ENCODE data around the gene ADRA1B. TPM values are rescaled to one million over a fixed set of nuclear protein-coding genes. Genes with fewer than 3 reads are reported as not detected.

Gene ADRA1B
- total RNA-seq, 1 experiment from 2014 or later: not detected

GRCh38 chr5:159929176-159929575 lies 12.9 kb downstream of the ADRA1B start:
- Histone ChIP-seq H2BK20ac (ENCODE audit: low read depth, low read length, poor library complexity, severe bottlenecking) (no peak overlapping the region), H3K79me2 (ENCODE audit: insufficient read depth, low read length) (no peaks in the 10 kb centered on the region), H3K9ac (ENCODE audit: extremely low read depth, insufficient read length, low read length) (no peak overlapping the region), H3K4me1 (ENCODE audit: insufficient read depth, low read length) (no peaks in the 10 kb centered on the region), H2AK5ac (ENCODE audit: insufficient read length, low read length) (no peak overlapping the region), H4K5ac (ENCODE audit: insufficient read length, low read depth, low read length) (no peak overlapping the region), H3K27me3 (ENCODE audit: insufficient read depth, low read length) (no peaks in the 10 kb centered on the region), H3K23ac (ENCODE audit: insufficient read length, low read depth, low read length) (no peak overlapping the region), H3K23me2 (ENCODE audit: insufficient read length, low read depth, low read length, poor library complexity, severe bottlenecking) (no peaks in the 10 kb centered on the region), H3T11ph (ENCODE audit: low read length) (no peak overlapping the region), H3K56ac (ENCODE audit: insufficient read length, low read depth, low read length) (no peak overlapping the region), H2BK15ac (ENCODE audit: low read depth, low read length) (no peak overlapping the region), H4K8ac (replicated peaks; ENCODE audit: insufficient read length, low read depth, low read length) (no peak overlapping the region), H3K9me3 (ENCODE audit: control insufficient read depth, low read depth, low read length) (no peaks in the 10 kb centered on the region), H3K18ac (ENCODE audit: insufficient read length, low read depth, low read length) (no peak overlapping the region), H4K20me1 (ENCODE audit: control insufficient read depth, insufficient read depth, insufficient read length) (no peaks in the 10 kb centered on the region), H2BK12ac (ENCODE audit: insufficient read length, low read depth, low read length) (no peak overlapping the region), H3K4me2 (ENCODE audit: insufficient read depth, insufficient read length, low read length) (no peak overlapping the region), H2BK5ac (ENCODE audit: insufficient read length, low read length) (no peak overlapping the region), H4K91ac (ENCODE audit: insufficient read length, low read depth, low read length) (no peak overlapping the region), H2AFZ (ENCODE audit: low read length) (no peak overlapping the region), H3K79me1 (ENCODE audit: insufficient read depth, low read depth, low read length, poor library complexity, severe bottlenecking) (no peaks in the 10 kb centered on the region), H3K27ac (ENCODE audit: insufficient read length, low read depth, low read length) (no peak overlapping the region), H2BK120ac (ENCODE audit: low read depth, low read length, poor library complexity, severe bottlenecking) (no peak overlapping the region), H3K4ac (ENCODE audit: low read depth, low read length) (no peak overlapping the region), H3K14ac (ENCODE audit: insufficient read depth, low read length) (no peak overlapping the region)
- H3K4me1 Mint-ChIP-seq: no peaks in the 10 kb centered on the region
- no peak overlapping the region for H3K4me3 Mint-ChIP-seq
- no peak for TF ChIP-seq CTCF (conservative IDR thresholded peaks at IDR 0.05)
- no peaks in the 10 kb centered on the region for H3K9me3 Mint-ChIP-seq
- no CpG with 5 or more reads among the region's 1 CpG for WGBS (ENCODE audit: extremely low coverage, insufficient read length, low lambda C conversion rate)
- no peak overlapping the region for H3K27ac Mint-ChIP-seq
- no peaks in the 10 kb centered on the region for H3K36me3 Mint-ChIP-seq (ENCODE audit: insufficient read depth in 1 of 3, low read depth in 3 of 3)
- no peak for DNase-seq
- peaks cover 13% of the 10 kb centered on the region for H3K27me3 Mint-ChIP-seq (ENCODE audit: low read depth)
